GM21576 (cell line): ENCODE results near the gene LRRFIP1.
"Not testable (repeated sequence)": the region's sequence is repeated elsewhere in the genome, so short reads cannot be mapped to it uniquely, and the experiment has no call there.

Source experiments
- ATAC-seq: cut with Tn5 transposase; IDR thresholded peaks from one replicate; pipeline ENCODE4 v1.9.1; 2021; ENCODE audit warnings: mild to moderate bottlenecking, moderate library complexity; ENCODE audit not compliant: unreplicated experiment

LRRFIP1 gene

GRCh38 chr2:237763812-237764211, 136.4 kb downstream of the LRRFIP1 start:
- ATAC-seq, result no peak

DNA sequence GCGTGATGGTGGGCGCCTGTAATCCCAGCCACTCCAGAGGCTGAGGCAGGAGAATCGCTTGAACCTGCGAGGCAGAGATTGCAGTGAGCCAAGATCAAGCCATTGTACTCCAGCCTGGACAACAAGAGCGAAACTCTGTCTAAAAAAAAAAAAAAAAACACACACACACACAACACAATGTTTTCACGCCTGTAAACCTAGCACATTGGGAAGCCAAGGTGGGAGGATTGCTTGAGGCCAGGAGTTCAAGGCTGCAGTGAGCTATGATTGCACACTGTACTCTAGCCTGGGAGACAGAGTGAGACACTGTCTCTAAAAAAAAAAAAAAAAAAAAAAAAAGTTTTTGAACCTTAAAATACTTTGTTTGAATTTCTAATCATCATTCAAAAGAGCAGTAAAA, 137.7 kb downstream of the LRRFIP1 start:
- not testable (repeated sequence) for ATAC-seq

- no peak for ATAC-seq
Observed at GRCh38 chr2:237765875-237766274, 138.5 kb downstream of the LRRFIP1 start.

DNA sequence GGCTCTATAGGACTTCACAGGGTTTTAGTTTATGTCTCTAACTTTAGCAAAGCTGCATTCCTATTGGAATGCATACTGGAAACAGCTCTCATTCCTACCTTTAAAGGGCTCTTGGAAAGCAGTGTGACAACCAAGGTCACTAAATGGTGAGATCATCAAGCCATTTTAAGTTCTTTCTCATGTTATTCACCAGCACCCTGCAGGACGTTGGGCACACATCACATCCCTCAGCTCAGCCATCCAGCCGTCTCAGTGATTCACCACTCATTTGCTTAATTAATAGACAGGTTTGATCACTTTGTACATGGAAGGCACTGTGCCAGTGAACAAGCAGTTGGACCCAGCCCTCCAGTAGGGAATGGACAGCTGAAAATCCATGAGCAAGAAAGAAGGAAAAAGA, 139.0 kb downstream of the LRRFIP1 start:
- no peak for ATAC-seq

- no peak for ATAC-seq
Observed at GRCh38 chr2:237772513-237772912, 145.1 kb downstream of the LRRFIP1 start.

DNA sequence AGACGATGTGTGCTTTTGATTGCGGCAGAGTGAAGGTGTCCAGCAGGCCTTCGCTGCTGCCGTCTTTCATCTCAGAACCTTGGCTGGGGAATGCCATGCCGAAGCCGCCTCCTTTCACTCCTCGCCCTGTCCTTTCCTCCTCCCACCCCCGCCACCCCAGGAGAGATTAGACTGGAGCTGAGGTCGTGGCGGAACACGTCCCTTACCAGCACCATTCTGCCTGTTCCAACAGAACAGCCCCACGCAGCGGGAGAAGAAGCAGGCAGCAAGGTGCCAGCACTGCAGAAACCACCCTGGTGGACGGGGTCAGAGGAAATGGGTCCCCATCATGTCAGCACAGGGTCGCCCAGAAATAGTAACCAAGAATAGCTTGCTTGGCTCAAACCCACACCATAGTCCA, 146.4 kb downstream of the LRRFIP1 start:
- no peak for ATAC-seq

- no peak for ATAC-seq
Observed at GRCh38 chr2:237774811-237775553, 147.6 kb downstream of the LRRFIP1 start.

- no peak for ATAC-seq
Observed at GRCh38 chr2:237779521-237779920, 152.1 kb downstream of the LRRFIP1 start.

- ATAC-seq, result no peak
Observed at GRCh38 chr2:237782181-237782580, 154.8 kb downstream of the LRRFIP1 start.

DNA sequence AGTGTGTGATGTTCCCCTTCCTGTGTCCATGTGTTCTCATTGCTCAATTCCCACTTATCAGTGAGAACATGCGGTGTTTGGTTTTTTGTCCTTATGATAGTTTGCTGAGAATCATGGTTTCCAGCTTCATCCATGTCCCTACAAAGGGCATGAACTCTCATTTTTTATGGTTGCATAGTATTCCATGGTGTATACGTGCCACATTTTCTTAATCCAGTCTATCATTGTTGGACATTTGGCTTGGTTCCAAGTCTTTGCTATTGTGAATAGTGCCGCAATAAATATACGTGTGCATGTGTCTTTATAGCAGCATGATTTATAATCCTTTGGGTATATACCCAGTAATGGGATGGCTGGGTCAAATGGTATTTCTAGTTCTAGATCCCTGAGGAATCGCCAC, 156.3 kb downstream of the LRRFIP1 start:
- not testable (repeated sequence) for ATAC-seq

DNA sequence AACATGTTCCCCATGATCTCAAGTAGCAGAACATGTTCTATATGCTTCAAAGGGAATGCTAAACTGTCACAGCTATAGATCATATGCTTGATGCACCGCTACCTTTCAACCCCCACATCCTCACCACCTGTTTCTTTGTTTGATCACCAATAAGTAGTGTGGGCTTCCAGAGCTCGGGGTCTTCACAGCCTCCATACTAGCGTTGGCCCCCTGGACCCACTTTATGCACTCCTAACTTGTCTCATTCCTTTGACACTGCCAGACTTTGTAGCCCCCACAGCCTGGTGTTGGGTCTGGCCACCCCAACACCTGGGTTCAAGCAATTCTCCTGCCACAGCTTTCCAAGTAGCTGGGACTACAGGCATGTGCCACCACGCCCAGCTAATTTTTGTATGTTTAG, 159.5 kb downstream of the LRRFIP1 start:
- no peak for ATAC-seq

- ATAC-seq, result no peak
Observed at GRCh38 chr2:237790353-237790752, 163.0 kb downstream of the LRRFIP1 start.

DNA sequence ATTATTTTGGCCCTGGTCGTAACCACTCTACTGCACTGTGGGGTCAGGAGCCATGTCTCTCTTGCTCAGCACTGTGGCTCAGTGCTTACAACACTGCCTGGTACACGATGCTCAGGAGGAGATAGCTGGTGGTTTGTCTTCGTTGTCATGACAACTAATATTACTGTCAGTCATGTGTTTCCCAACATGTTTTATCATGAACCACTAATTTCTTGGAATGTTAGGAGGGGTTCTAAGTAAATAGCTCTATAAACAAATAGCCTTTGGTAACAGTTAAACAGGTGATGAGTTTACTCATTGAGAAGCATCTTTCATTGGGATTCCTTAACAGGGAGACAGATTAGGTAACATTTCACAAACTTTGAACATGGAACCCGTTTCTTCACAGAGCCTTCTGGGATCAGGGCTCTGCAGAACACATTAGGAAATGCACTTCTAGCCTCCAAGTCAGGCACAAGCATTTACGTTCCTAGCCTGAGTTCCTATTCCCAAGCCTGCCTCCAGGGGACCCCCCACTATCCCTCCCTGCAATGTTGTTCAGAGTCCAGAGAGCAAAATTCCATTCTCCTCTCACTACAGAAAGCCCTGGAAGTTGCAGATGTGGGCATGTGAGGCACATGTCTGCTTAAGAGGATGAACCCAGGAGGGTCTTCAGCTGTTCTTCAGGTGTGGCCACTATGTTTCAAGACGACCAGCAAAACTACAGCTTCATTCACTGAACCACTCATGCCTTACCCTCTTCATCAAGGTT, 164.8 kb downstream of the LRRFIP1 start:
- ATAC-seq, result no peak

- ATAC-seq, result no peak
Observed at GRCh38 chr2:237797253-237797652, 169.9 kb downstream of the LRRFIP1 start.

DNA sequence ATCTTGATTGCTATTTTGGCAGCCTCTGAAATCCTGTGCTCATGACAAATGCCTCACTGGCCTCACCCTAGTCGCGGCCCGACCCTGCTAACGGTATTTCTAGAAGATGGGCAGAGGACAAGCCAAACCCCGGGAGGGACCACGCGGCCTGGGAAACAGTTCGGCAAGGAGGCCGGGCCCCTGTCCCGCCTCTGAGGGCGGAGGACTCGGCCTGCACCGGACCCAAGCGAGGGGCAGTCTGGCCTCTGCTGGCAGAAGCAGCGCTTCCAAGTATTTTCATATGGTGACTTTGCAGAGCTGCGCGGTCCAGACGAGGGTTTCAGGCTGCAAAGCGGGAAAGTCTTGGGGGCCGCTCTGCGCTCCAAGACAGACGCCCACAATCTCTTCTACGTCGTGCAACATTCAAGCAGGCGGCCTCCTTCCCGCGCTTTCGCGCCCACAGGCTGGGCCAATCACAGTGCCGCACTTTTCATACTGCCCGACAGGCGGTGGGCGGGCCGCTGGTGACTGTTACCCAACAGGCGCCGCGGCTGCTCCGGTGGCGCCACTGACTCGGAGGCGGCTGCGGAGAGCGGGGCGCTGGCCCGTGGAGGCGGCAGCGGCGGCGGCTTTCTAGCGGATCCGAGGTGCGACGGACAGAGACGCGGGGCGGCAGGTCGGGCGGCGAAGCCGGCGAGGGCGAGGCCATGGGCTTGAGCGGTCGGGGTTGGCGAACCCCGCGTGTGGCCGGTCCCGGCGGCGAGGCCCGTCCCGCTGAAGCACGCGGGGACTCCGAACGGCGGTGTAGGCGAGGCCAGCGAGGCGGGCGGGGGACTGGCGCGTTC, 171.1 kb downstream of the LRRFIP1 start, which contains the start of gene RBM44:
TSS of gene RBM44 (plus strand) at position 544 of the 824 bp plus-strand sequence. CDS start 14,831 bp downstream, outside the sequence.
- ATAC-seq, result no peak

GRCh38 chr2:237799060-237799428, 171.7 kb downstream of the LRRFIP1 start:
- ATAC-seq, result no peak

DNA sequence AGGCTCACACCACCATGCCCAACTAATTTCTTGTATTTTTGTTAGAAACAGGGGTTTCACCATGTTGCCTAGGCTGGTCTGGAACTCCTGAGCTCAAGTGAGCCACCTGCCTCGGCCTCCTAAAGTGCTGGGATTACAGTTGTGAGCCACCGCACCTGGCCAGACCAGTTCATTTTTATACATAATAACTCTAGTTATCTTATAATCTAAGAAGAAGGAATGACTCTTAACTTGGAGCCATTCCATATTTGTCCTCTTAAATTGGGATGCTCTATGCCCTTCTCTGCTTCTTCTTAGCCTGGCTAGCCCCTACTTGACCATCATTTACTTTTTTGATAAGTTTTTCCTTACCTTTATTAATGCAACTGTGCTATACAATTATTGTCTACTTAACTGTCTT, 174.1 kb downstream of the LRRFIP1 start:
- no peak for ATAC-seq

GRCh38 chr2:237806334-237806733, 178.9 kb downstream of the LRRFIP1 start:
- no peak for ATAC-seq

- ATAC-seq, result no peak
Observed at GRCh38 chr2:237815637-237816036, 188.2 kb downstream of the LRRFIP1 start.

- no peak for ATAC-seq
Observed at GRCh38 chr2:237816531-237816930, 189.1 kb downstream of the LRRFIP1 start.

DNA sequence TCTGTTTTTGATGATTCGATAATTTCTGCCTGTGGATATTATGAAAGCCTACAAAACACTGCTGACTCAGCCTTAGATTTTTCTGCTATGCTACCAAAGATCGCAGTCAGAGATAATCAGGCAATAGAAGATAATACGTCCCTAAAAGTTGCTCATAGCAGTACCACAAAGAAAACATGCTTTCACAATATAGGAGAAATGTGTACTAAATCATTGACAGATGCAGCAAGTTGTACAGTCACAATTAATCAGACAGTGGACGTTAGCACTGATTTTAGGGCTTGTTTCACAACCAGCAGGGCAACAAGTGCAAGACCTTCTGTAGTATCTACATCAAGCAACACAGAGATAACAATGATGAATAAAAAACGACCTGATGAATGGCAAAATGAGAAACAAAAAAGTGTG, 190.7 kb downstream of the LRRFIP1 start:
- ATAC-seq, result no peak
